ENCODE measurements around the gene RBM4B. TPM values are rescaled to one million over a fixed set of nuclear protein-coding genes. Genes with fewer than 3 reads are reported as not detected.

Gene RBM4B
- total RNA-seq, 1 donor from 2014 or later: 4.0 TPM

DNA sequence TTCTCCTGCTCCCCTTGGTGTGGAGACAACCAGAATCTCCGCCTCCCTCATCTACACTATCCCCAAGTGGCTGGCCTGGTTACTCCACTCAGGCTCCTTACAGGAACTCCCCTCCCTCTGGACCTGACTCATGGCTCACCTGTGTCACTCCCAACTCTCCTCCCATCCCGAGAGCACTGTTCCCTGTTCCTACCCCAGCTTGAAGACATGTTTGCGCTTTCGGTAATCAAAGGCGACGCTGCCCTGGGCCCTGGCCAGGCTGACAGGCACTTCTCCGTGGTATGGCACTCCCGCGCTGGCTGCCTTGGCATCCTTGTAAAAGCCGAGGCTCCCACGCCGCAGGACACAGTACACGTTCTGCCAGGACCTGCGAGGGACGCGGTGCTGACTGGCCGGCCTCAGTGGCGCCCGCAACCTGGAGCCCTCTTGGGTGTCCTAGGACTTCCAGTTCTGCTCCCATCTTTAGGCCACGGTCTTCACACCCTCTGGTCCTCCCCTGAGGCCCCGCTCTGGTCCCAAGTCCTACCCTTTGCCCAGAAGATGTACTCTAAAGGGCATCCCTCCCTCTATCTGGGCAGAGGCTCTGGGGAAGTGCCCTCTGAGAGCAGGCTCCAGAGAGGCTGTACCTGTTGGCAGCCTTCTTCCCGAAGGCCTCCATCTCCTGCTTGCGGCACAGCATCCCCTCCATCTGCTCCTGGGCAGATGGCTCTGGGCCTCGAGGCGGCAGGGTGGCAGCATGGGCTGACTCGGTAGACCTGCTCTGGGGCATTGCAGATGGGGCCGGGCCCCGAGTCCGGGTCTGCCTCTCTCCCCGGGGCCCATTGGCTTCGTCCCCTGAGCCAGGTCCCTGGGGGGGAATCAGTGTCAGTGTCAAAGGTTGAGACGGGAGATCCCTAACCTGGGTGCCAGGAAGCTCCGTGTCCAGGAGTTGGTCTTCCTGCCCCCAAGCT lies 9.4 kb upstream of the RBM4B start:
- no peak for DNase-seq (ENCODE audit: low read depth)
- no peak overlapping the region for H3K4me3 ChIP-seq (ENCODE audit: low read depth, low read length)
- TF ChIP-seq, protein P1, sequence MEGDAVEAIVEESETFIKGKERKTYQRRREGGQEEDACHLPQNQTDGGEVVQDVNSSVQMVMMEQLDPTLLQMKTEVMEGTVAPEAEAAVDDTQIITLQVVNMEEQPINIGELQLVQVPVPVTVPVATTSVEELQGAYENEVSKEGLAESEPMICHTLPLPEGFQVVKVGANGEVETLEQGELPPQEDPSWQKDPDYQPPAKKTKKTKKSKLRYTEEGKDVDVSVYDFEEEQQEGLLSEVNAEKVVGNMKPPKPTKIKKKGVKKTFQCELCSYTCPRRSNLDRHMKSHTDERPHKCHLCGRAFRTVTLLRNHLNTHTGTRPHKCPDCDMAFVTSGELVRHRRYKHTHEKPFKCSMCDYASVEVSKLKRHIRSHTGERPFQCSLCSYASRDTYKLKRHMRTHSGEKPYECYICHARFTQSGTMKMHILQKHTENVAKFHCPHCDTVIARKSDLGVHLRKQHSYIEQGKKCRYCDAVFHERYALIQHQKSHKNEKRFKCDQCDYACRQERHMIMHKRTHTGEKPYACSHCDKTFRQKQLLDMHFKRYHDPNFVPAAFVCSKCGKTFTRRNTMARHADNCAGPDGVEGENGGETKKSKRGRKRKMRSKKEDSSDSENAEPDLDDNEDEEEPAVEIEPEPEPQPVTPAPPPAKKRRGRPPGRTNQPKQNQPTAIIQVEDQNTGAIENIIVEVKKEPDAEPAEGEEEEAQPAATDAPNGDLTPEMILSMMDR (conservative IDR thresholded peaks at IDR 0.05; ENCODE audit: low read depth, low read length): no peak

DNA sequence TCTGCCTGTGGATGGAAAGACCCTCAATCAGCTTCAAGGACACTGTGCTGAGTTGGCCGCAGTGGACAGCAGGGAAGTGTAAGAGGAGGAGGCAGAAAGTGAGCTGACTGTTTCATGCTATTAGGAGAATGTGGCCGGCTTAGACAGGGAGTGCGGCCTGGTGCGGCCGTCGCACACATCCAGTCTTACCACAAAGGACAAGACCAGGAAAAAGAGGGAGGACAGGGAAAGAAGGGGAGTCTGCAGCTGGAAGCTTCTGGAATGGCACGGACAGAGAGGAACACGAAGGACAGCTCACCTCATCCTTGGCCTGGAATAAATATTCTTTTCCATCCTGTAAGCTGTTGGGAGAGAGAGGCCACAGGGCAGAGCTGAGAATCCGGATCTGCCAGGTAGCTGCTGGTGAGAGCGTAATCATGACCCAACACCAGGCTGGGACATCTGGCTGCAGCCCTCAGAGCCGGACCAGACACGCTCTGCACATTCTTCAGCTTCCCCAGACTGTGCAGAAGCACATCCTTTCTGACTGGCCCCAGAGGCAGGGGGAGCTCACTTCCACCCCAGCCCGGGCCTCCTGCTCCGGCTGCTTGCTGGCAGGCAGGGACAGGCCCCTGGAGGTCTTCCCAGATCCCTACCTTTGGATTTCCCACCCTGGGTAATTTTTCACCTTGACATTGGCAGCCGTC lies 8.6 kb upstream of the RBM4B start:
- no peak for DNase-seq (ENCODE audit: low read depth)
- no peak overlapping the region for H3K4me3 ChIP-seq (ENCODE audit: low read depth, low read length)
- TF ChIP-seq, protein P1 (conservative IDR thresholded peaks at IDR 0.05; ENCODE audit: low read depth, low read length): no peak

DNA sequence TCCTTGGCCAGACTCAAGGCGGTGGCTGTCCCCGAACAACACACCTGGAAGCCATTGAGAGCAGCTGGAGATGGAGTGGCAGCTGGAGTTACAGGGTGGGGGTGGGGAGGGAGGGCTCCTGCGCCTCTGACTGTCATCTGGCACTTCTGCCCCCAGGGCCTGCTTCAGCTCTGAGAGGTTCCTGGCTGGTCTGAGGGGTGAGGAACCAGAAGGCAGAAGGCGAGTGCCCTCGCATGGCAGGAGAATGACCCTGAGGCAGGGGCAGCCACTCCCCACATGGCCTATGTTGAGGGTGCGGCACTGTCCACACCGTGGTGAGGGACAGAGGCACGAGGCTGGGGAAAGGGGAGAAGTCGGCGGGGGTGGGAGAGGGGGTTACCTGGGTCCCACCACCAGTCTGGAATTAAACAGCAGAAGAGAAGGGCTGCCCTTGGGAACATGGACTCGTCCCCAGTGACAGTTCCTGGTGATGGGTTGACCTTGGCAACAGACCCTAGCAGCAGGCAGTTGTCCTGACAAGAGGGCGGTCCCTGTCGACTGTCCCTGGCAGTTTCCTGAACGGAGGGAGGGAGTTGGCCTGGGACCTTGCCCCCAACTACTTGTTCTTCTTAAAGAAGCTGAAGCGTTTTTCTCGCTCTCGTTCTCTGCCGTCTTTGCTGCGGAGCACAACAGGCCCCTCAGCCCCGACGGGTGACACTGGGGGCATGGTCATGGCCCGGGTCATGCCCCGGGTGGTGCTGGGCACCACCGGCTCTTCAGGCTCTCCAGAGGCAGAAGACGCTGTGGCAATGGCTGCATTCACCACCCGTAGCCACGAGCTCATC lies 7.8 kb upstream of the RBM4B start:
- no peak overlapping the region for H3K4me3 ChIP-seq (ENCODE audit: low read depth, low read length)
- TF ChIP-seq, protein P1 (conservative IDR thresholded peaks at IDR 0.05; ENCODE audit: low read depth, low read length): no peak
- no peak for DNase-seq (ENCODE audit: low read depth)

DNA sequence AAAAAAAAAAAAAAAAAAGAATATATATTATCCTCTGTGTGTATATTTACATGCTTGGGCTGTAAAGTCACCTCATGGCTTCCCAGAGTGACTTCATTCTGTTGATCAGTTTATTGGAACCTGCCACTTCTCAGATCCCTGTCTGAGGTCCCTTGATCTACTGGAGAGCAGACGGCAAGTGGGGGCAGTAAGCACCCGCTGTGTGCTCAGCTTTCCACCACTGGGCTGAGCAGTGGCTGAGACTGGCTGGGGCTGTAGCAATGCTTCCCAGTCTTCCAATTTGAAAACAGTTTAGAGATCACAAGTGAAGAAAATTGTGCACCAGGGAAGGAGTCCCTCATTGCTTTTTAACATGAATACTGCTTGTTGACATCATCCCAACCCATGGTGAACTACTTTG lies 6.9 kb upstream of the RBM4B start:
- no peak for DNase-seq (ENCODE audit: low read depth)
- TF ChIP-seq, protein P1 (conservative IDR thresholded peaks at IDR 0.05; ENCODE audit: low read depth, low read length): no peak
- no peak overlapping the region for H3K4me3 ChIP-seq (ENCODE audit: low read depth, low read length)

DNA sequence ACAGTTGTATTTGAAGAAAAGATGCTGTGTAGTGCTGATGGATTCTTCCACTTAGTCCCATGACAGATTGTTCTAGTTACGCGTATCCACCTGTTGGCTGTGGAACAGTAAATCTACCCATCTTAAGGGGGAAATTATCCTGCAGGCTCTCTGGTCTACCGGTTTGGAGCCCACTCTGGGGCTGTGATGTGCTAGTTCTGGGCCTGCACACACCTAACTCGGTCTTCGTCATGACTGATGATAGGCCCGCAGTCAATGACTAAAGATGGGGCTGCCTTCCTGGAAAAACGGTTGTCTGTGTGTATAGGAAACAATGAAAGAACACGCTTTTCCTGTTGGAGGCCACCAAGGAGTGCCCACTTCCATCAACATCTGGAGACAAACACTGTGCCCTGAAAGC lies 6.2 kb upstream of the RBM4B start:
- DNase-seq (ENCODE audit: low read depth): no peak
- no peak overlapping the region for H3K4me3 ChIP-seq (ENCODE audit: low read depth, low read length)
- TF ChIP-seq, protein P1 (conservative IDR thresholded peaks at IDR 0.05; ENCODE audit: low read depth, low read length): no peak

DNA sequence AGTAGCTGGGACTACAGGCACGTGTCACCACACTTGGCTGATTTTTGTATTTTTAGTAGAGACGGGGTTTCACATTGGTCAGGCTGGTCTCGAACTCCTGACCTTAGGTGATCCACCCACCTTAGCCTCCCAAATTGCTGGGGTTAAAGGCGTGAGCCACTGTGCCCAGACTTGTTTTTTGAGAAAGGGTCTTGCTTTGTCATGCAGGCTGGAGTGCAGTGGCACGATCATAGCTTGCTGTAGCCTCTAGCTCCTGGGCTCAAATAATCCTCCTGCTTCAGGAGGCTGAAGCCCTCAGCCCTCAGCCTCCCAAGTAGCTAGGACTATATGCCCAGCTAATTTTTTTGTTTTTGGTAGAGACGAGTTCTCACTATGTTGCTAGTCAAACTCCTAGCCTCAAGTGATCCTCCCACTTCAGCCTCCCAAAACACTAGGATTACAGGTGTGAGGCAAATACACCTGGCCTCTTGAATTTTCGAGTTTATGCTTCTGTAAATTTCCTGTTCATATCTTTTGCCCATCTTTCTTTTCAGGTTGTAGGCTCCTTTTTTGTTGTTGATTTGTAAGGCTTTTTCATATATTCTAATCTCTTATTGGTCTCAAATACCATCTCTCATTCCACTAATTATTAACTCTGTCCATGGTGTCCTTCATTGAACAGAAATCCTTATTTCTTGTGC lies 3.4 kb upstream of the RBM4B start:
- no peak overlapping the region for H3K4me3 ChIP-seq (ENCODE audit: low read depth, low read length)
- TF ChIP-seq, protein P1 (conservative IDR thresholded peaks at IDR 0.05; ENCODE audit: low read depth, low read length): no peak
- DNase-seq (ENCODE audit: low read depth): no peak
